MCF 10A (cell line): Measurements from ENCODE around the gene PPP2R2D. TPM values are rescaled to one million over a fixed set of nuclear protein-coding genes. Genes with fewer than 3 reads are reported as not detected.

Experiments used
- Bru-seq: library from RNA; stranded (reverse); fragments of 400-500 nt; gene quantifications from one replicate; lab custom pipeline; 2021; lab: Mats Ljungman, UMichigan
- BruChase-seq, 2 experiments: library from RNA; stranded (reverse); fragments of 400-500 nt; gene quantifications; one replicate each; lab custom pipeline; 2021; lab: Mats Ljungman, UMichigan
- BruUV-seq: library from RNA; stranded (reverse); fragments of 400-500 nt; replicated peaks from 2 replicates; lab custom pipeline; 2021; lab: Mats Ljungman, UMichigan
- CTCF ChIA-PET: fragments of 300-600 bp; sonication (Branson Sonifier 250); formaldehyde crosslinking; extraction: SDS; loops from one replicate; lab custom pipeline; 2021; ENCODE audit warnings: antibody characterized with exemption, inconsistent platforms; lab: Yijun Ruan, JAX
- POLR2A ChIA-PET: fragments of 300-600, 350-650 bp; sonication (Branson Sonifier 250); formaldehyde crosslinking; extraction: SDS; loops from one replicate; lab custom pipeline; 2020; ENCODE audit warnings: antibody characterized with exemption, inconsistent platforms; lab: Yijun Ruan, JAX
- DNase-seq: peaks from one replicate; pipeline ENCODE4 v3.0.0-alpha.2; 2018; ENCODE audit not compliant: unreplicated experiment
- H3K27ac Mint-ChIP-seq: one replicate; pipeline ENCODE4 v1.8.0; 2022; ENCODE audit warnings: mild to moderate bottlenecking, low read depth, mixed read lengths; ENCODE audit not compliant: unreplicated experiment
- H3K27me3 Mint-ChIP-seq: one replicate; pipeline ENCODE4 v1.8.0; 2022; ENCODE audit warnings: mixed read lengths; ENCODE audit not compliant: insufficient read depth, unreplicated experiment
- H3K36me3 Mint-ChIP-seq: one replicate; pipeline ENCODE4 v1.8.0; 2022; ENCODE audit warnings: mild to moderate bottlenecking, moderate library complexity, mixed read lengths; ENCODE audit not compliant: insufficient read depth, unreplicated experiment
- H3K4me1 Mint-ChIP-seq: one replicate; pipeline ENCODE4 v1.8.0; 2022; ENCODE audit warnings: mixed read lengths; ENCODE audit not compliant: insufficient read depth, unreplicated experiment
- H3K4me3 Mint-ChIP-seq: one replicate; pipeline ENCODE4 v1.8.0; 2022; ENCODE audit warnings: mild to moderate bottlenecking, moderate library complexity, mixed read lengths; ENCODE audit not compliant: unreplicated experiment
- H3K9me3 Mint-ChIP-seq: one replicate; pipeline ENCODE4 v1.8.0; 2022; ENCODE audit warnings: mixed read lengths; ENCODE audit not compliant: unreplicated experiment
- intact Hi-C: fragments of 100-400 bp; cut with micrococcal nuclease; formaldehyde crosslinking; loops from 2 replicates; pipeline ENCODE4 v1.14.1; 2022
- long read RNA-seq: library from polyadenylated mRNA; stranded (forward); transcript quantifications from one replicate; pipeline ENCODE4 v2.0.0, GENCODE V29; 2022
- total RNA-seq: library from RNA; stranded (reverse); gene quantifications from 2 replicates; pipeline ENCODE4 v1.2.3, GENCODE V29; 2022
- TF ChIP-seq, protein P1 (sequence below): fragments of 200-600 bp; IDR thresholded peaks from one replicate; pipeline ENCODE4 v1.8.0; 2022; ENCODE audit warnings: antibody characterized with exemption, mild to moderate bottlenecking; ENCODE audit not compliant: unreplicated experiment

PPP2R2D gene
- total RNA-seq (34.9 and 35.5 TPM in 2 replicates), Bru-seq, nascent RNA (percentile 76 among the genes with signal in this experiment), BruChase-seq, experiment 1, labeled RNA remaining after a 6-hour chase (percentile 78 among the genes with signal in this experiment), BruChase-seq, experiment 2, labeled RNA remaining after a 2-hour chase (percentile 79 among the genes with signal in this experiment)
- long read RNA-seq, full-length matches to known transcripts: 62 of 96 reads
- long read RNA-seq, partial matches to known transcripts: 9 of 96 reads
- long read RNA-seq, other reads (novel, unspliced or antisense): 25 of 96 reads

DNA sequence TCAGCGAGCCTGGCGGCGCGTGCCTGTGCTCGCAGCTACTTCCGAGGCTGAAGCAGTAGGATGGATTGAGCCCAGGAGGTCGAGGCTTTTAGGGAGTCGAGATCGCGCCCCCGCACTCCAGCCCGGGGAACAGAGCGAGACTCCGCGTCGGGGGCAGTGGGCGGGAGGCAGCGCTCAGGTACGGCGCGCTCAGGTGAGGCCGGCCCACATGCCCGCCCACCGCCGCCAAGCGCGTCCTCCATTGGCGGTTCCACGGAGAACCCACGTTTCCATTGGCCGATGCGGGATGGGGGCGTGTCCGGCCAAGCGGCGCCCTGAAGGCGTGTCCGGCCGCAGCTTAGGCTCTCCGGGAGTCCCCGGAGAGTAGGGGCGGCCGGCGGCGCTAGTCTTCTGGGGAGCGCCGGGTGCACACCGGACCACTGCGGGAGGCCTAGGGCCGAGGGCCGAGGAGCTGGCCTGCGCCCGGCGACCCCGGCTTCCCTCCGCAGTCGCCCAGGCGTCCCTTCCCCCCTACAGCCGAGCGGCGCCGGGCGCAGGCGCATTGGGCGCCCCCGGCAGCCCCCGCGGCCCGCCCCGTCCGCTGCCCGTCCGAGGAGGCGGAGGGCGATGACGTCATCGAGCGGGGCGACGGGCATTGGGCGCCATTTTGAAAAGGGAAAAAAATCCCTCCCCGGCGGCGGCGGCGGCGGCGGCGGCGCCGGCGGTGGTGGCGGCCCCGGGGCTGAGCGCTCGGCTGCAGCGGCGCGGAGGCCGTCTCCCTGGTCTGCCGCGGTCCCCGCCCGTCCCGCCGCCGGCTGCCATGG is at the start of gene PPP2R2D:
Gene PPP2R2D (plus strand): TSS at position 659 of the 803 bp plus-strand sequence. CDS start 141 bp downstream, at position 800.
- H3K4me3 Mint-ChIP-seq: peak within 1 kb of the TSS; percentile 84
- H3K27me3 Mint-ChIP-seq: peaks cover 18% of the 10 kb centered on the region
- H3K36me3 Mint-ChIP-seq: peaks cover 3% of the 10 kb centered on the region
- H3K9me3 Mint-ChIP-seq: no peaks in the 10 kb centered on the region
- intact Hi-C loops: loop anchor here (1.0 to 5.0 kb wide), 3 partner anchors 47 to 123 kb away; partner anchors contain the start of gene BNIP3
- H3K4me1 Mint-ChIP-seq: peaks cover 22% of the 10 kb centered on the region
- peak; percentile 93 for DNase-seq
- H3K27ac Mint-ChIP-seq: peak within 1 kb of the TSS; percentile 85
- TF ChIP-seq, protein P1, sequence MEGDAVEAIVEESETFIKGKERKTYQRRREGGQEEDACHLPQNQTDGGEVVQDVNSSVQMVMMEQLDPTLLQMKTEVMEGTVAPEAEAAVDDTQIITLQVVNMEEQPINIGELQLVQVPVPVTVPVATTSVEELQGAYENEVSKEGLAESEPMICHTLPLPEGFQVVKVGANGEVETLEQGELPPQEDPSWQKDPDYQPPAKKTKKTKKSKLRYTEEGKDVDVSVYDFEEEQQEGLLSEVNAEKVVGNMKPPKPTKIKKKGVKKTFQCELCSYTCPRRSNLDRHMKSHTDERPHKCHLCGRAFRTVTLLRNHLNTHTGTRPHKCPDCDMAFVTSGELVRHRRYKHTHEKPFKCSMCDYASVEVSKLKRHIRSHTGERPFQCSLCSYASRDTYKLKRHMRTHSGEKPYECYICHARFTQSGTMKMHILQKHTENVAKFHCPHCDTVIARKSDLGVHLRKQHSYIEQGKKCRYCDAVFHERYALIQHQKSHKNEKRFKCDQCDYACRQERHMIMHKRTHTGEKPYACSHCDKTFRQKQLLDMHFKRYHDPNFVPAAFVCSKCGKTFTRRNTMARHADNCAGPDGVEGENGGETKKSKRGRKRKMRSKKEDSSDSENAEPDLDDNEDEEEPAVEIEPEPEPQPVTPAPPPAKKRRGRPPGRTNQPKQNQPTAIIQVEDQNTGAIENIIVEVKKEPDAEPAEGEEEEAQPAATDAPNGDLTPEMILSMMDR: no peak
- ChIA-PET CTCF (interaction anchor here (1.3 to 4.8 kb wide), 2 partner anchors 12 to 15 kb away, joined by 3 to 28 read pairs; no protein-coding TSS in a partner anchor), POLR2A (interaction anchor here (0.6 to 3.6 kb wide), 14 partner anchors 12 to 1896 kb away, joined by 3 to 20 read pairs (median 4); partner anchors contain the start of gene BNIP3)
- BruUV-seq: no TSS peak

DNA sequence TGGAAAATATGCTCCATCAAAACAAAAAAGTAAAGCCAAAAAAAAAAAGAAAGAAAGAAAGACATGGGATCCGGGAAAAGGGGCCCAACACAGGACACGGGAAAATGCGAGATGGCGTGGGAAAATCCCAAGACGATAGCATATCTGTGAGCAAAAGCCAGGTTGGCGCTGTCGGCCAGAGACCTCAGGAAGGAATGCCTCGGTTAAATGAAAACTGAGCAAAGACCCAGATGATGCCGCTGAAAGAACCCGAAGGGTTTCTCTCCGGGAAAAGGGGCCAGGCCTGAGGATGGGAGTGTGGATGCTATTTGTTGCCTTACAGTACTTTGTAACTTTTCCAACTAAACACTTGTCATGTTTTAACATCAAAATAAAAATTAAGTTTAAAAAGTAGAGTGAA is 49.5 kb upstream of the PPP2R2D start:
- H3K9me3 Mint-ChIP-seq: peaks cover under 1% of the 10 kb centered on the region
- TF ChIP-seq, protein P1: no peak
- ChIA-PET POLR2A (no interaction called here), CTCF (no interaction called here)
- no peak for DNase-seq
- no peak overlapping the region for H3K4me3 Mint-ChIP-seq
- BruUV-seq: no TSS peak
- H3K27me3 Mint-ChIP-seq: no peaks in the 10 kb centered on the region
- no peaks in the 10 kb centered on the region for H3K4me1 Mint-ChIP-seq
- no peaks in the 10 kb centered on the region for H3K36me3 Mint-ChIP-seq
- intact Hi-C loops: no loop called here
- H3K27ac Mint-ChIP-seq: no peak overlapping the region

DNA sequence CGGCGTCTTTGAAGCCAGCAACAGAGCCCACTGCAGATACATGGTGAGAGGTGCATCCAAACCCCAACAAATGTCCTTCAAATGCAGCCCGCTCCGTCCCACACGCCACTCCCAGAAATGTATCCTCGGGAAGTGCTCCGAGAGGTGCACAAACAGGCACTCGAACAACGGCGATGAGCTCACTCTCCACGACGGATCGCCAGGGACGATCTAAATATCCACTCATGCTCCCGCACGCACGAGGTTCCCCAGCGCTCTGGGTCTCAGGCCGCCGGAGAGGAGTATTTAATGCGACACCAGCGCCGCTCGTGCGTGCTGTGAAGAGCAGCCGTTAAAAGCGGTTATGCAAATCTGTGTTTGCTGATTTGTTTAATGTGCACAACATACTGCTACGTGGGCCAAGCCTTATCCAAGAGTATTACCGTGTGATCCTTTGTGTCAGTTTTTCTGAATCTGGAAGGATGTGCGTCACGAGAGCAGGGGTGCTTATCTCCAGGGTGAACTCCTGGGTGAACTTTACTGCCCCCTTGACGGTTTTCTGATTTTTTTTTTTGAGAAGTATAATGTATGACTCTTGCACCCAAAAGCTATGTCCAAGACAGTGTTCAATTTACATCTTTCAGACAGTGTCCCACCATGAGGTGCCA is 48.5 kb upstream of the PPP2R2D start:
- ChIA-PET POLR2A (no interaction called here), CTCF (no interaction called here)
- TF ChIP-seq, protein P1: no peak
- Mint-ChIP-seq H3K27me3 (no peaks in the 10 kb centered on the region), H3K9me3 (no peaks in the 10 kb centered on the region), H3K36me3 (no peaks in the 10 kb centered on the region), H3K27ac (no peak overlapping the region), H3K4me3 (no peak overlapping the region), H3K4me1 (no peaks in the 10 kb centered on the region)
- BruUV-seq: no TSS peak
- intact Hi-C loops: no loop called here
- DNase-seq: no peak
